HepG2 (cell line): ENCODE results near the gene ULK4. TPM values are rescaled to one million over a fixed set of nuclear protein-coding genes. Genes with fewer than 3 reads are reported as not detected.

Experiments used
- ATAC-seq: fragments of 200-7000 bp; cut with Tn5 transposase; 3 replicates; pipeline ENCODE4 v1.9.1; 2020; ENCODE audit warnings: mild to moderate bottlenecking, moderate library complexity
- BruUV-seq: library from RNA; stranded (reverse); fragments of 400-500 nt; replicated peaks from 2 replicates; lab custom pipeline; 2021; lab: Mats Ljungman, UMichigan
- CTCF ChIA-PET: fragments of 300-600 bp; formaldehyde crosslinking; extraction: SDS; loops from one replicate; lab custom pipeline; 2021; ENCODE audit warnings: low total read pairs, inconsistent platforms, low intra/inter-chr PET ratio; lab: Yijun Ruan, JAX
- POLR2A ChIA-PET: fragments of 350-600 bp; sonication (Branson Sonifier 250); formaldehyde crosslinking; loops from one replicate; lab custom pipeline; 2020; ENCODE audit warnings: antibody characterized with exemption, inconsistent platforms; lab: Yijun Ruan, JAX
- DNase-seq: peaks from one replicate; pipeline ENCODE4 v3.0.0-alpha.2; 2015; ENCODE audit warnings: low spot score
- FAIRE-seq: peaks from 3 replicates; lab custom pipeline; 2011; peaks lifted over from hg19 to GRCh38; lab: Jason Lieb, UNC
- H2AFZ ChIP-seq: one replicate; pipeline ENCODE4 v1.6.1; 2011; ENCODE audit warnings: low read length, inconsistent platforms
- H3K27ac ChIP-seq: fragments of 300-600 bp; 3 replicates; pipeline ENCODE4 v1.8.0; 2011; ENCODE audit warnings: mixed run types, mild to moderate bottlenecking, mixed read lengths, low read length, inconsistent platforms; ENCODE audit not compliant: insufficient read depth; ENCODE audit errors: extremely low read length
- H3K27me3 ChIP-seq, 2 experiments: fragments of 200-600 bp in 1 of 2; 2 replicates in 1 of 2; 3 replicates in 1 of 2; pipeline versions ENCODE4 v1.6.0 to v1.8.0; 2011; ENCODE audit warnings: low read length in 2 of 2, mild to moderate bottlenecking in 2 of 2, moderate library complexity in 2 of 2, inconsistent platforms in 1 of 2; ENCODE audit not compliant: insufficient read depth in 2 of 2, control insufficient read depth in 1 of 2
- H3K36me3 ChIP-seq, 2 experiments: fragments of 200-600 bp in 1 of 2; replicated peaks in 1 of 2; 2 replicates in 1 of 2; 3 replicates in 1 of 2; pipeline versions ENCODE4 v1.5.1 to v1.8.0; 2011; ENCODE audit warnings: low read length in 2 of 2, inconsistent platforms in 1 of 2; ENCODE audit not compliant: insufficient read depth in 2 of 2, control insufficient read depth in 1 of 2
- H3K4me1 ChIP-seq: 2 replicates; pipeline ENCODE4 v1.5.1; 2012; ENCODE audit warnings: low read length, inconsistent platforms; ENCODE audit not compliant: insufficient read depth
- H3K4me2 ChIP-seq: 2 replicates; pipeline ENCODE4 v1.6.0; 2011; ENCODE audit warnings: low read depth, low read length, inconsistent platforms
- H3K4me3 ChIP-seq, 3 experiments: fragments of 200-600 bp in 1 of 3; sonication (generic), shearing (Covaris generic) in 1 of 3; replicated peaks in 1 of 3; 2 replicates each; pipeline ENCODE4 v1.5.1; 2011 to 2016; ENCODE audit warnings: low read length in 3 of 3, inconsistent platforms in 2 of 3, low read depth in 2 of 3, mild to moderate bottlenecking in 2 of 3, control low read depth in 1 of 3, mixed read lengths in 1 of 3; ENCODE audit not compliant: insufficient read depth in 1 of 3
- H3K79me2 ChIP-seq: one replicate; pipeline ENCODE4 v1.6.1; 2011; ENCODE audit warnings: low read length, inconsistent platforms; ENCODE audit not compliant: insufficient read depth
- H3K9ac ChIP-seq: 2 replicates; pipeline ENCODE4 v1.6.0; 2011; ENCODE audit warnings: mild to moderate bottlenecking, low read depth, low read length, inconsistent platforms; ENCODE audit not compliant: insufficient read depth
- H3K9me3 ChIP-seq: 2 replicates; pipeline ENCODE4 v1.5.1; 2012; ENCODE audit warnings: mild to moderate bottlenecking, low read length
- H4K20me1 ChIP-seq: 2 replicates; pipeline ENCODE4 v1.6.0; 2011; ENCODE audit warnings: inconsistent platforms, mild to moderate bottlenecking, low read length, moderate library complexity; ENCODE audit not compliant: insufficient read depth
- CHD4 ChIP-seq: fragments of 200-600 bp; sonication (generic); IDR thresholded peaks from 2 replicates; pipeline ENCODE4 v1.7.0; 2017; ENCODE audit warnings: mild to moderate bottlenecking, low read length, borderline replicate concordance
- DMTF1 ChIP-seq: sonication (generic); formaldehyde crosslinking; IDR thresholded peaks from 2 replicates; pipeline ENCODE4 v1.4.0; 2020; ENCODE audit warnings: mild to moderate bottlenecking, missing genetic modification reagents
- ETV5 ChIP-seq: IDR thresholded peaks from 2 replicates; pipeline ENCODE4 v1.6.1; 2018; ENCODE audit warnings: missing biosample characterization, missing genetic modification reagents, inconsistent platforms, borderline replicate concordance
- MIER2 ChIP-seq: IDR thresholded peaks from 2 replicates; pipeline ENCODE4 v1.6.1; 2016; ENCODE audit warnings: missing biosample characterization, missing genetic modification reagents
- NONO ChIP-seq, 2 experiments: fragments of 450-650 bp in 1 of 2; sonication (generic) in 1 of 2; formaldehyde crosslinking in 1 of 2; IDR thresholded peaks in 1 of 2; conservative IDR thresholded peaks in 1 of 2; 2 replicates each; pipeline versions ENCODE4 v1.6.1 to v1.8.0; 2017 to 2022; ENCODE audit warnings: mild to moderate bottlenecking in 1 of 2, missing genetic modification reagents in 1 of 2, moderate library complexity in 1 of 2
- SATB2 ChIP-seq: sonication (generic); formaldehyde crosslinking; IDR thresholded peaks from 2 replicates; pipeline ENCODE4 v1.5.0; 2020; ENCODE audit warnings: missing genetic modification reagents
- THYN1 ChIP-seq: sonication (generic); formaldehyde crosslinking; IDR thresholded peaks from 2 replicates; pipeline ENCODE4 v1.8.1; 2023; ENCODE audit warnings: low read depth, mild to moderate bottlenecking, moderate library complexity, missing genetic modification reagents, borderline replicate concordance
- WGBS: methylation state at CpG from one replicate; pipeline ENCODE4 v1.1.6; 2017; ENCODE audit warnings: low lambda C conversion rate; 5-methylcytosine and 5-hydroxymethylcytosine counted together
- in situ Hi-C: cut with HindIII; loops from 2 replicates; pipeline ENCODE4 v1.10.0; 2017; ENCODE audit warnings: low pct_unique_long_range_greater_than_20kb; ENCODE audit not compliant: extremely low pct_ligation_motif_present
- intact Hi-C: fragments of 100-400 bp; cut with micrococcal nuclease; formaldehyde crosslinking; loops from one replicate; pipeline ENCODE4 v1.10.0; 2022; ENCODE audit not compliant: unreplicated experiment
- polyA plus RNA-seq, 8 experiments: library from polyadenylated mRNA; depleted of rRNA in 3 of 8; stranded (reverse) in 7 of 8; unstranded in 1 of 8; fragments of >200 nt; fragmentation: Illumina TruSeq in 4 of 8; extraction: Trizol in 4 of 8; gene quantifications; 2 replicates each; pipeline versions ENCODE4 v1.2.1 to v1.2.3, GENCODE V29; 2011 to 2016; ENCODE audit warnings: low read depth in 4 of 8, missing spikeins in 1 of 8, mixed read lengths in 1 of 8; ENCODE audit not compliant: insufficient read depth in 1 of 8
- total RNA-seq, 5 experiments: library from RNA; depleted of rRNA; stranded (reverse); fragments of >200 nt; fragmentation: Illumina TruSeq; extraction: Trizol; gene quantifications; 2 replicates each; pipeline ENCODE4 v1.2.3, GENCODE V29; 2016; ENCODE audit warnings: low read depth in 1 of 5

Gene ULK4
- total and polyA plus RNA-seq, 2 of the 13 experiments (the other 11 are each of a cell fraction or from before 2014, with no cell fraction given), result 6.7 to 11.8 TPM

DNA sequence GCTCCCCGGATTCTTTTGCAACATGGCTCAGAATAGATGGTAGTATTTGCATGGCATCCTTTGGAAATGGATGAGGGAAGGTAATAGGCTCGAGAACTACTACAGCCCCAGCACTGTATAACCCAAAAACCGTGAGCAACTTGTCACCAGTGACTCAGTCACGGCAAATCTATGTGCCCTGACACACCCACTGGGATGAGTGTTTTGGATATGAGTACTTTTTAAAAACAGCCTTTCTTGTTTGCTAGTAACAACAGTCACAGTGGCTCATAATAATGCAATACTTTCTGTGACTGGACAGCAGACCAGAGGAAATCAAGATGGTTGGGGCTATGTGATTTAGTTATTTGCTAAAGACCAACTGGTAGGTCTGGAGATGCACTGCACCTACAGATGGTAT, 299.6 kb downstream of the ULK4 start:
- Histone ChIP-seq H3K79me2 (no peaks in the 10 kb centered on the region), H3K4me2 (no peak overlapping the region), H3K4me1 (peaks cover 10% of the 10 kb centered on the region), H3K36me3 (peaks cover 0 to 2% of the 10 kb centered on the region in 2 experiments; a peak in 1 of 5 replicates), H3K9me3 (peaks cover 11% of the 10 kb centered on the region), H4K20me1 (no peaks in the 10 kb centered on the region), H3K27ac (no peak overlapping the region), H3K27me3 (no peaks in the 10 kb centered on the region), H3K9ac (no peak overlapping the region), H3K4me3 (no peak overlapping the region), H2AFZ (no peak overlapping the region)
- 97% methylated on average over 4 of the region's 4 CpGs for WGBS
- TF ChIP-seq DMTF1 (CRISPR knock-in tag), result no peak
- no peak for TF ChIP-seq THYN1
- no peak for TF ChIP-seq ETV5
- no peak for TF ChIP-seq MIER2 (CRISPR knock-in tag)
- no peak for TF ChIP-seq NONO (IDR thresholded peaks at IDR 0.05)
- TF ChIP-seq NONO (CRISPR knock-in tag; conservative IDR thresholded peaks at IDR 0.05), result no peak
- no peak for TF ChIP-seq SATB2 (CRISPR knock-in tag)
- no peak for TF ChIP-seq CHD4
- DNase-seq (no peak), ATAC-seq (no peak), FAIRE-seq (no peak)
- CTCF ChIA-PET, result no interaction called here
- no TSS peak for BruUV-seq
- intact Hi-C loops (no loop called here), in situ Hi-C loops (no loop called here)
- POLR2A ChIA-PET, result no interaction called here
